ENCODE measurements around the gene DKK2.

Gene DKK2

GRCh38 chr4:106993827-106994226 is 42.3 kb downstream of the DKK2 start:
- in situ Hi-C loops (cut with MboI; ENCODE audit: low sequenced_read_pairs), result no loop called here
- Histone ChIP-seq H3K9me3 (no peaks in the 10 kb centered on the region), H3K36me3 (replicated peaks) (no peaks in the 10 kb centered on the region), H3K4me1 (no peaks in the 10 kb centered on the region), H3K4me3 (no peak overlapping the region), H3K27me3 (ENCODE audit: low read depth) (no peaks in the 10 kb centered on the region)
- DNase-seq (ENCODE audit: low spot score in 2 of 2), result no peak

GRCh38 chr4:106987311-106987710 is 48.8 kb downstream of the DKK2 start:
- Histone ChIP-seq H3K4me3 (no peak overlapping the region), H3K9me3 (no peaks in the 10 kb centered on the region), H3K36me3 (replicated peaks) (no peaks in the 10 kb centered on the region), H3K27me3 (ENCODE audit: low read depth) (no peaks in the 10 kb centered on the region), H3K4me1 (peaks cover 5% of the 10 kb centered on the region; the same call in 1 of the 2 replicates)
- DNase-seq (ENCODE audit: low spot score in 2 of 2), result no peak
- in situ Hi-C loops (cut with MboI; ENCODE audit: low sequenced_read_pairs), result no loop called here

GRCh38 chr4:106986486-106986885 is 49.6 kb downstream of the DKK2 start:
- Histone ChIP-seq H3K4me3 (no peak overlapping the region), H3K9me3 (no peaks in the 10 kb centered on the region), H3K4me1 (peaks cover 5% of the 10 kb centered on the region; the same call in 1 of the 2 replicates), H3K27me3 (ENCODE audit: low read depth) (no peaks in the 10 kb centered on the region), H3K36me3 (replicated peaks) (no peaks in the 10 kb centered on the region)
- in situ Hi-C loops (cut with MboI; ENCODE audit: low sequenced_read_pairs), result no loop called here
- peak in 1 of 2 experiments; percentile 3 for DNase-seq (ENCODE audit: low spot score in 2 of 2)

DNA sequence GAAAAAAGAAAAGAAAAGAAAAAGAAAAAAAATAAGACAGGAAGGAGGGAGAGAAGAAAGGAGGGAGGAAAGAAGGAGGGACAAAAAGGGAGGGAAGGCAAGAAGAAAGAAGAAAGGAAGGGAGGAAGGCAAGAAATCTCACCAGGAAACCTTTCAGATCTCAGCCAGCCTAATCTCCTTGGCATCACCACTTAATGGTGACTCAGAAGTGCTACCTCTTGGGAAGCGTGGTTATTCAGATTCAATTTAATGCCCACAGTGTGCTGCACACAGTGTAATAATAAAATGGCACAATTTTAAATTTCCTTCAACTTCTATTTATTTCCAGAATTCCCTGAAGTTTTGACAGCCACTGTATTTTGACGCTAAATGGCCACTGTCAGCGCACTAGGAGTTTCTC is 50.3 kb downstream of the DKK2 start:
- no peaks in the 10 kb centered on the region for H3K9me3 ChIP-seq
- no peak for DNase-seq (ENCODE audit: low spot score in 2 of 2)
- in situ Hi-C loops (cut with MboI; ENCODE audit: low sequenced_read_pairs), result no loop called here
- H3K4me1 ChIP-seq, result peaks cover 5% of the 10 kb centered on the region; the same call in 1 of the 2 replicates
- H3K36me3 ChIP-seq (replicated peaks), result no peaks in the 10 kb centered on the region
- H3K4me3 ChIP-seq, result no peak overlapping the region
- H3K27me3 ChIP-seq (ENCODE audit: low read depth), result no peaks in the 10 kb centered on the region

- Histone ChIP-seq H3K27me3 (ENCODE audit: low read depth) (no peaks in the 10 kb centered on the region), H3K4me3 (no peak overlapping the region), H3K36me3 (replicated peaks) (no peaks in the 10 kb centered on the region), H3K4me1 (peaks cover 5% of the 10 kb centered on the region; the same call in 1 of the 2 replicates), H3K9me3 (no peaks in the 10 kb centered on the region)
- in situ Hi-C loops (cut with MboI; ENCODE audit: low sequenced_read_pairs), result no loop called here
- no peak for DNase-seq (ENCODE audit: low spot score in 2 of 2)
Observed at GRCh38 chr4:106982711-106983211, 53.4 kb downstream of the DKK2 start.

- DNase-seq (ENCODE audit: low spot score in 2 of 2), result no peak
- in situ Hi-C loops (cut with MboI; ENCODE audit: low sequenced_read_pairs), result no loop called here
Observed at GRCh38 chr4:106981431-106981830, 54.7 kb downstream of the DKK2 start.

DNA sequence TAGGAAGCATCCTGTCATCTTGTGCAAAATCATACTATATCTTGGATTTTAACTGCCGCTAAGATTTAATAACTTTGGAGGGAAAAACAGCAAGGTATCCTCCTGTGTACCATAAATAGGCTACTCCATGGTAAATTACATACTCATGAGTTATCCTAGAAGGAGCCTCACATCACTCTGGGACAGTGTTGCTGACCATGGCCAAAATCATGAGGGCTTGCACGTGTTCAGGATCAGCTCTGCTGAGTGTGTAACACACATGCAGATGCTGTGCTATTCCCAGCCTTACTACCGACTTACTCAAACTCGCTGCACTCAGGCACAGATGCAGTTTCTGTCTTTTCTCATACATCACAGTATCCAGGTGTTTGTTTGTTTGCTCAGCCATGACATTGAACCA is 56.6 kb downstream of the DKK2 start:
- no peak overlapping the region for H3K4me3 ChIP-seq
- in situ Hi-C loops (cut with MboI; ENCODE audit: low sequenced_read_pairs), result no loop called here
- DNase-seq (ENCODE audit: low spot score in 2 of 2), result no peak
- no peaks in the 10 kb centered on the region for H3K9me3 ChIP-seq
- no peaks in the 10 kb centered on the region for H3K27me3 ChIP-seq (ENCODE audit: low read depth)
- H3K36me3 ChIP-seq (replicated peaks), result no peaks in the 10 kb centered on the region
- no peaks in the 10 kb centered on the region for H3K4me1 ChIP-seq

More at GRCh38 chr4:106981431-106981830, 54.7 kb downstream of the DKK2 start:
- Histone ChIP-seq H3K27me3 (ENCODE audit: low read depth) (no peaks in the 10 kb centered on the region), H3K4me3 (no peak overlapping the region), H3K4me1 (peaks cover under 1% of the 10 kb centered on the region; the same call in 1 of the 2 replicates), H3K9me3 (no peaks in the 10 kb centered on the region), H3K36me3 (replicated peaks) (no peaks in the 10 kb centered on the region)

DNA sequence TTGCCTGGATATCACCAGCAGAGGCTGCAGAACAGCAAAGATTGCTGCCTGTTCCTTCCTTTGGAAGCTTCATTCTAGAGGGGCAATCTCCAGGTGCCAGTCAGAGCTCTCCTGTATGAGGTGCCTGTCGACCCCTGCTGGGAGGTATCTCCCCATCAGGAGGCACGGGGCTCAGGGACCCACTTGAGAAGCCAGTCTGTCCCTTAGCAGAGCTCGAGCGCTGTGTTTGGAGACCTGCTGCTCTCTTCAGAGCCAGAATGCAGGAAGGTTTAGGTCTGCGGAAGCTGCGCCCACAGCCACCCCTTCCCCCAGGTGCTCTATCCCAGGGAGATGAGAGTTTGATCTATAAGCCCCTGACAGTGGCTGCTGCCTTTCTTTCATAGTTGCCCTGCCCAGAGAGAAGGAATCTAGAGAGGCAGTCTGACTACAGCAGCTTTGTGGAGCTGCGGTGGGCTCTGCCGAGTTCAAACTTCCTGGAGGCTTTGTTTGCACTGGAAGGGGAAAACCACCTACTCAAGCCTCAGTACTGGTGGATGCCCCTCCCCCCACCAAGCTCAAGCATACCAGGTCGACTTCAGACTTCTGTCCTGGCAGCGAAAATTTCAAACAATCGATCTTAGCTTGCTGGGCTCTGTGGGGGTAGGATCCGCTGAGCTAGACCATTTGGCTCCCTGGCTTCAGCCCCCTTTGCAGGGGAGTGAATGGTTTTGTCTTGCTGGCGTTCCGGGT is 57.9 kb downstream of the DKK2 start:
- Histone ChIP-seq H3K4me1 (no peaks in the 10 kb centered on the region), H3K27me3 (ENCODE audit: low read depth) (no peaks in the 10 kb centered on the region), H3K36me3 (replicated peaks) (no peaks in the 10 kb centered on the region), H3K9me3 (no peaks in the 10 kb centered on the region), H3K4me3 (no peak overlapping the region)
- in situ Hi-C loops (cut with MboI; ENCODE audit: low sequenced_read_pairs), result no loop called here
- DNase-seq (ENCODE audit: low spot score in 2 of 2), result no peak

GRCh38 chr4:106971636-106972035 is 64.5 kb downstream of the DKK2 start:
- Histone ChIP-seq H3K27me3 (ENCODE audit: low read depth) (no peaks in the 10 kb centered on the region), H3K4me1 (no peaks in the 10 kb centered on the region), H3K4me3 (no peak overlapping the region), H3K9me3 (no peaks in the 10 kb centered on the region), H3K36me3 (replicated peaks) (no peaks in the 10 kb centered on the region)
- in situ Hi-C loops (cut with MboI; ENCODE audit: low sequenced_read_pairs), result no loop called here
- DNase-seq (ENCODE audit: low spot score in 2 of 2), result no peak

GRCh38 chr4:106967892-106968291 is 68.2 kb downstream of the DKK2 start:
- Histone ChIP-seq H3K4me1 (no peaks in the 10 kb centered on the region), H3K4me3 (no peak overlapping the region), H3K27me3 (ENCODE audit: low read depth) (no peaks in the 10 kb centered on the region), H3K36me3 (replicated peaks) (no peaks in the 10 kb centered on the region), H3K9me3 (no peaks in the 10 kb centered on the region)
- DNase-seq (ENCODE audit: low spot score in 2 of 2), result no peak
- in situ Hi-C loops (cut with MboI; ENCODE audit: low sequenced_read_pairs), result no loop called here

GRCh38 chr4:106953036-106953705 is 82.9 kb downstream of the DKK2 start:
- DNase-seq (ENCODE audit: low spot score in 2 of 2), result no peak
- Histone ChIP-seq H3K27me3 (ENCODE audit: low read depth) (no peaks in the 10 kb centered on the region), H3K36me3 (replicated peaks) (no peaks in the 10 kb centered on the region), H3K4me3 (no peak overlapping the region), H3K4me1 (no peaks in the 10 kb centered on the region), H3K9me3 (no peaks in the 10 kb centered on the region)
- in situ Hi-C loops (cut with MboI; ENCODE audit: low sequenced_read_pairs), result no loop called here

DNA sequence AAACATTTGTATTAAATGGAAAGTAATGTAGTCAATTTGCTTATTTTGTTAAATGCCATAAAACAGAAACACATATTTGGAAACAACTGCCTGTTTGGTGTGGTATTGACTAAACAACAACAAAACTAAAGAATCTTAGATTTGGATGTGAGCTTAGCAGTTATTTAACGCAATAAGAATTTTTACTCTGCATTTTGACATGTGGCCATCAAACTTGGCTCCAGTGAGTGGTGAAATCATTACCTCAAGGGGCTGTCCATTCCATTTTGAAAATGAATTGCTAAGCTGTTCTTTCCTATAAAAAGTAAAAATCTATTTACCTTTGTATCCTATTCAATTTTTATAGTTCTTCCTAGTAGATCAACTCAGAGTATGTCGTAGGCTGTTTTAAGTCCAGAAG is 84.2 kb downstream of the DKK2 start:
- no peak for DNase-seq (ENCODE audit: low spot score in 2 of 2)
- H3K4me1 ChIP-seq, result no peaks in the 10 kb centered on the region
- in situ Hi-C loops (cut with MboI; ENCODE audit: low sequenced_read_pairs), result no loop called here
- H3K9me3 ChIP-seq, result no peaks in the 10 kb centered on the region
- no peaks in the 10 kb centered on the region for H3K27me3 ChIP-seq (ENCODE audit: low read depth)
- H3K36me3 ChIP-seq (replicated peaks), result no peaks in the 10 kb centered on the region
- H3K4me3 ChIP-seq, result no peak overlapping the region

- H3K4me1 ChIP-seq, result no peaks in the 10 kb centered on the region
- in situ Hi-C loops (cut with MboI; ENCODE audit: low sequenced_read_pairs), result no loop called here
- H3K27me3 ChIP-seq (ENCODE audit: low read depth), result no peaks in the 10 kb centered on the region
- H3K9me3 ChIP-seq, result no peaks in the 10 kb centered on the region
- H3K36me3 ChIP-seq (replicated peaks), result no peaks in the 10 kb centered on the region
- DNase-seq (ENCODE audit: low spot score in 2 of 2), result no peak
- no peak overlapping the region for H3K4me3 ChIP-seq
Observed at GRCh38 chr4:106941841-106942240, 94.3 kb downstream of the DKK2 start.

DNA sequence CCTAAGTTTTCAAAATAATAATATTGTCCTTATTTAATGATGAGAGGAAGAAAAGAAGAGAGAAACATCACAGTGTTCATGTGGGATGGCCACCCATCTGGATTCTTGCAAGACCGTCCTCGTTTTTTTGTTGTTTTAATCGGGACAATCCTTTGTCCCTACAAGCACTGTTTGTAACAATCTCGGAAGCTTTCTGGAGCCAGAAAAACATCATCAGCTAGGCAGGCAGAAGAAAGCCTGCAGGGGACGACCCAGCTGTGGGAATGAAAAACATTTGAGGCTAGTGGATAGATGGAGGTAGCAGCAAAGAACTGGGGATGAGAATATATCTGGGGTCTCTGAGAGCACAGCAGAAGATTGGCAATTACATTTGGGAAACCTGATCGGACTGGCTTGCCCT is 105.6 kb downstream of the DKK2 start:
- H3K4me3 ChIP-seq, result no peak overlapping the region
- in situ Hi-C loops (cut with MboI; ENCODE audit: low sequenced_read_pairs), result no loop called here
- H3K36me3 ChIP-seq (replicated peaks), result no peaks in the 10 kb centered on the region
- H3K9me3 ChIP-seq, result no peaks in the 10 kb centered on the region
- no peaks in the 10 kb centered on the region for H3K27me3 ChIP-seq (ENCODE audit: low read depth)
- H3K4me1 ChIP-seq, result no peaks in the 10 kb centered on the region
- no peak for DNase-seq (ENCODE audit: low spot score in 2 of 2)

Data from HAP-1 (cell line).